ENCODE measurements around the gene SELENOS. TPM values are rescaled to one million over a fixed set of nuclear protein-coding genes. Genes with fewer than 3 reads are reported as not detected.

SELENOS gene
- total RNA-seq, 1 donor from 2014 or later = 47.2 TPM

GRCh38 chr15:101246824-101247745 lies 30.2 kb downstream of the SELENOS start:
- peaks cover 20% of the 10 kb centered on the region for H3K36me3 Mint-ChIP-seq

DNA sequence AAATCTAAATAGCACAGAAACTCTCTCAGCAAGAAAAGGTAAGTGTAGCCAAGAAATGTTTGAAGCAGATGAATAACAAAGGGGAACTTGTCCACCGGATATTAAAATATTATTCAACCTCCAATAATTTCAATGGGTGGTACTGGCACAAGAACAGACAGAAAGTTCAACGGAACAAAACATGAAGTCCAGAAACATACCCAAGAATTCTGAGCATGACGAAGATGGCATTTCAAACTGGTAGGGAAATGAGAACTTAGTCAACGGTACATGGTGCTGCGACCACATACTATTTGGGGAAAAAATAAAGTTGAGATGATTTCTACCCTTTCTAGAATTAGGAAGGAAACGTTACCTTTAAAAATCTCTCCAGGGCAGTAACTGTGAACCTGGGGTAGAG lies 30.9 kb downstream of the SELENOS start:
- Mint-ChIP-seq H3K27ac (no peak overlapping the region), H3K36me3 (peaks cover 20% of the 10 kb centered on the region), H3K9me3 (no peaks in the 10 kb centered on the region), H3K27me3 (no peaks in the 10 kb centered on the region), H3K4me3 (no peak overlapping the region), H3K4me1 (ENCODE audit: unreplicated experiment) (peaks cover 68% of the 10 kb centered on the region)
- DNase-seq (ENCODE audit: extremely low spot score, unreplicated experiment) = no peak
- TF ChIP-seq CTCF (conservative IDR thresholded peaks at IDR 0.05) = no peak

More at GRCh38 chr15:101246824-101247745, 30.2 kb downstream of the SELENOS start:
- Mint-ChIP-seq H3K27ac (peak overlapping the region; percentile 17), H3K4me3 (no peak overlapping the region), H3K27me3 (no peaks in the 10 kb centered on the region), H3K4me1 (ENCODE audit: unreplicated experiment) (peaks cover 68% of the 10 kb centered on the region), H3K9me3 (no peaks in the 10 kb centered on the region)
- no peak for TF ChIP-seq CTCF (conservative IDR thresholded peaks at IDR 0.05)
- no peak for DNase-seq (ENCODE audit: extremely low spot score, unreplicated experiment)

DNA sequence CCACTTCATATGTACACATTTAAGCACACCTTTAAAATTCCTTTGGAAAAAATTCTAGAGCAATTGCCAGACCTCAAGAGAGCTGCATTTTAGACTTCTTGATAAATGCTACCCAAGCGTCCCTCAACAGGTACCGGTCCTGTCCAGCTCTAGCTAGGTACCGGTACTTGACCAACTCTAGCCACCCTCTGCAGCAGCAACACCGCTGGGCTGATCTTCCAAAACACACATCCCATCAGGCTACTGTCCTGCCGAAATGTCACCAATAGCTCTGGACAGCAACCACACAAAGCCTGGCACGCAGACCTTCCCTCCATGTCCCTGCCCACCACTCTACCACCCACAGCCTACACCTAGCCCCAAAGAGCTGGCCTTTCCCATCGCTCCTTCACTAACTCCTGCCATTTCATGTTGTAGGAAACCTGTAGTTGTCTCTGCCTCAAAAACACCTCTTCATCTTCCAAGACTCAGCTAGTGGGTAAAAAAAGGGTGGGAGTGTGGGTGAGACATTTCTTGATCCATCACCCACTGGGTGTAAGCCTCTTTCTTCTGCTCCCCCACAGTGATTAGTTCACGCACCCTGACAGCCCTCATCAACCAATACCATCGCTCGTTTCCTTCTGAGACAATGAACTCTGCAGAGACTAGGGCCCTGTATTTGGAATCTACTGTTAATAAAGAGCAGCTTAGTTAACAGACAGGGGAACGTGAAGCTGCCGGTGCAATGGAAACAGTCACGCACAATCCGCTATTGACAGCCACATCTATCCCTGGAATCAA lies 32.2 kb downstream of the SELENOS start:
- H3K4me1 Mint-ChIP-seq (ENCODE audit: unreplicated experiment) = peaks cover 65% of the 10 kb centered on the region
- no peak overlapping the region for H3K27ac Mint-ChIP-seq

GRCh38 chr15:101244036-101244781 lies 33.1 kb downstream of the SELENOS start:
- Mint-ChIP-seq H3K36me3 (peaks cover 24% of the 10 kb centered on the region), H3K27ac (no peak overlapping the region), H3K9me3 (peaks cover 4% of the 10 kb centered on the region), H3K4me3 (peak overlapping the region; percentile 2), H3K4me1 (ENCODE audit: unreplicated experiment) (peaks cover 67% of the 10 kb centered on the region), H3K27me3 (no peaks in the 10 kb centered on the region)
- DNase-seq (ENCODE audit: extremely low spot score, unreplicated experiment) = no peak
- no peak for TF ChIP-seq CTCF (conservative IDR thresholded peaks at IDR 0.05)

More for the DNA sequence above, 32.2 kb downstream of the SELENOS start:
- Mint-ChIP-seq H3K27me3 (no peaks in the 10 kb centered on the region), H3K9me3 (no peaks in the 10 kb centered on the region), H3K36me3 (peaks cover 20% of the 10 kb centered on the region), H3K4me3 (peak overlapping the region; percentile 2)
- DNase-seq (ENCODE audit: extremely low spot score, unreplicated experiment) = no peak
- TF ChIP-seq CTCF (conservative IDR thresholded peaks at IDR 0.05) = no peak

DNA sequence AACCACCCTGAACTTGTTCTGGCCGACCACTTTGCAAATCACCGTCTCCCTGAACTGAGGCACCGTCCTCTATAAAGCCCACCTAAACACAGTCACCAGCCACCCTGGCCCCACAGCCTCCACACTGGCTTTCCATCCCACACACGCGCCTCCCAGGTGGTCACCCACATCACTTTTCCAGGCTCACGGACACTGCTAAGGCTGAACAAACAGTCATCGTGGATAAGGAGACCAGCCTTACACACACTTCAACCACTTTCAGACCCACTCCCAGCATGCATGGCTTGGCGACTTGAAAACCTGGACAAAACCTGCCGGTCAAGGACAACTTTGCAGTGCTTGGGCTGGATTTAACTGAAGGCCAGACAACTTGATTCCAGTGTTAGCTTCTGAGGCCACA lies 33.9 kb downstream of the SELENOS start:
- peak overlapping the region; percentile 5 for H3K4me3 Mint-ChIP-seq
- H3K9me3 Mint-ChIP-seq = peaks cover 4% of the 10 kb centered on the region
- peak overlapping the region; percentile 10 for H3K27ac Mint-ChIP-seq
- no peaks in the 10 kb centered on the region for H3K27me3 Mint-ChIP-seq
- H3K4me1 Mint-ChIP-seq (ENCODE audit: unreplicated experiment) = peaks cover 66% of the 10 kb centered on the region
- peaks cover 24% of the 10 kb centered on the region for H3K36me3 Mint-ChIP-seq
- no peak for DNase-seq (ENCODE audit: extremely low spot score, unreplicated experiment)
- no peak for TF ChIP-seq CTCF (conservative IDR thresholded peaks at IDR 0.05)
